NB4 (cell line): ENCODE measurements around the gene AP4B1.
A peak's percentile ranks its signal among the peaks of the same experiment; 100 is the strongest.

Experiments used
- DNase-seq: peaks from one replicate; pipeline ENCODE4 v3.0.0; 2010; ENCODE audit warnings: low read depth
- H3K4me3 ChIP-seq: one replicate; pipeline ENCODE4 v1.5.1; 2011; ENCODE audit warnings: mild to moderate bottlenecking, low read depth, low read length, moderate library complexity
- CTCF ChIP-seq: IDR thresholded peaks from one replicate; pipeline ENCODE4 v1.5.1; 2012; ENCODE audit warnings: low read depth, low read length
- MAX ChIP-seq: IDR thresholded peaks from 2 replicates; pipeline ENCODE4 v1.6.1; 2011; ENCODE audit warnings: low read depth, low read length
- MYC ChIP-seq: IDR thresholded peaks from 2 replicates; pipeline ENCODE4 v1.6.1; 2011; ENCODE audit warnings: low read depth, low read length
- POLR2A ChIP-seq: IDR thresholded peaks from 2 replicates; pipeline ENCODE4 v1.6.1; 2011; ENCODE audit warnings: mild to moderate bottlenecking; ENCODE audit not compliant: insufficient read length; ENCODE audit errors: extremely low read depth

AP4B1 gene

GRCh38 chr1:113946678-113947387, 42.2 kb upstream of the AP4B1 start:
- peak; percentile 9 for DNase-seq
- TF ChIP-seq POLR2A = no peak

GRCh38 chr1:113946112-113946511, 41.5 kb upstream of the AP4B1 start:
- no peak overlapping the region for H3K4me3 ChIP-seq
- no peak for TF ChIP-seq CTCF
- TF ChIP-seq MAX = no peak
- TF ChIP-seq MYC = no peak
- no peak for TF ChIP-seq POLR2A
- DNase-seq = peak; percentile 6

More at GRCh38 chr1:113946678-113947387, 42.2 kb upstream of the AP4B1 start:
- no peak overlapping the region for H3K4me3 ChIP-seq

GRCh38 chr1:113945329-113945728, 40.7 kb upstream of the AP4B1 start:
- H3K4me3 ChIP-seq = no peak overlapping the region
- TF ChIP-seq CTCF = no peak
- no peak for DNase-seq

- H3K4me3 ChIP-seq = peak overlapping the region; percentile 4
- peak; percentile 90 for DNase-seq
- TF ChIP-seq MAX (no peak), MYC (0 out of 2 replicates have a peak, but pooled peaks have one; percentile 52)
Observed at GRCh38 chr1:113943028-113943811, 38.6 kb upstream of the AP4B1 start.

- DNase-seq = no peak
- no peak for TF ChIP-seq MAX
Observed at GRCh38 chr1:113942527-113942926, 37.9 kb upstream of the AP4B1 start.

GRCh38 chr1:113941245-113941559, 36.6 kb upstream of the AP4B1 start:
- TF ChIP-seq POLR2A (no peak), MAX (no peak), CTCF (no peak), MYC (no peak)

More at GRCh38 chr1:113942527-113942926, 37.9 kb upstream of the AP4B1 start:
- peak overlapping the region; percentile 3 for H3K4me3 ChIP-seq

GRCh38 chr1:113940365-113941244, 36.0 kb upstream of the AP4B1 start:
- TF ChIP-seq POLR2A (no peak), CTCF (no peak), MYC (peak; percentile 86), MAX (no peak; the same call in none of the 2 replicates)
- peak; percentile 97 for DNase-seq

More at GRCh38 chr1:113941245-113941559, 36.6 kb upstream of the AP4B1 start:
- peak overlapping the region; percentile 32 for H3K4me3 ChIP-seq
- peak; percentile 31 for DNase-seq

More at GRCh38 chr1:113940365-113941244, 36.0 kb upstream of the AP4B1 start:
- peak overlapping the region; percentile 57 for H3K4me3 ChIP-seq
